GM23338 (cell line): Measurements from ENCODE around the gene FAP. TPM values are rescaled to one million over a fixed set of nuclear protein-coding genes. Genes with fewer than 3 reads are reported as not detected.

Experiments used
- ATAC-seq: fragments of 200-7000 bp; cut with Tn5 transposase; 3 replicates; pipeline ENCODE4 v1.9.1; 2020
- DNase-seq: peaks from one replicate; pipeline ENCODE4 v3.0.0-alpha.2; 2015; ENCODE audit warnings: low spot score
- H2AFZ ChIP-seq: fragments of 200-600 bp; sonication (generic); 2 replicates; pipeline ENCODE4 v1.8.0; 2016; ENCODE audit warnings: antibody characterized with exemption, mild to moderate bottlenecking, moderate library complexity
- H3F3A ChIP-seq: fragments of 200-600 bp; sonication (generic); replicated peaks from 2 replicates; pipeline ENCODE4 v1.8.0; 2017; ENCODE audit warnings: antibody characterized with exemption, mixed run types, low read depth
- H3K27ac ChIP-seq: fragments of 200-600 bp; sonication (generic); 2 replicates; pipeline ENCODE4 v1.6.1; 2016; ENCODE audit warnings: low read depth
- H3K27me3 ChIP-seq: fragments of 200-600 bp; sonication (generic); 2 replicates; pipeline ENCODE4 v1.8.0; 2016; ENCODE audit warnings: mild to moderate bottlenecking, mixed run types, moderate library complexity; ENCODE audit not compliant: insufficient read depth
- H3K36me3 ChIP-seq: fragments of 200-600 bp; sonication (generic); 2 replicates; pipeline ENCODE4 v1.8.0; 2016; ENCODE audit warnings: mild to moderate bottlenecking; ENCODE audit not compliant: insufficient read depth
- H3K4me1 ChIP-seq: fragments of 200-600 bp; sonication (generic); 2 replicates; pipeline ENCODE4 v1.8.0; 2016; ENCODE audit warnings: mild to moderate bottlenecking, moderate library complexity; ENCODE audit not compliant: insufficient read depth
- H3K4me2 ChIP-seq: fragments of 200-600 bp; sonication (generic); 2 replicates; pipeline ENCODE4 v1.7.1; 2017; ENCODE audit warnings: mixed run types
- H3K4me3 ChIP-seq: fragments of 200-600 bp; sonication (generic); 2 replicates; pipeline ENCODE4 v1.6.1; 2016; ENCODE audit warnings: mixed run types
- H3K79me2 ChIP-seq: fragments of 200-600 bp; sonication (generic); replicated peaks from 2 replicates; pipeline ENCODE4 v1.8.0; 2017; ENCODE audit warnings: mild to moderate bottlenecking; ENCODE audit not compliant: insufficient read depth
- H3K9me2 ChIP-seq: fragments of 200-600 bp; sonication (generic); 2 replicates; pipeline ENCODE4 v1.8.0; 2017; ENCODE audit not compliant: insufficient read depth
- H4K20me1 ChIP-seq: fragments of 200-600 bp; sonication (generic); replicated peaks from 2 replicates; pipeline ENCODE4 v1.8.0; 2017; ENCODE audit warnings: mild to moderate bottlenecking; ENCODE audit not compliant: insufficient read depth
- H3K27ac Mint-ChIP-seq: 2 replicates; pipeline ENCODE4 v1.8.0; 2020; ENCODE audit warnings: inconsistent platforms, mild to moderate bottlenecking, moderate library complexity, mixed read lengths
- H3K27me3 Mint-ChIP-seq: 3 replicates; pipeline ENCODE4 v1.8.0; 2022; ENCODE audit warnings: low read depth, mild to moderate bottlenecking, moderate library complexity, mixed read lengths, inconsistent platforms; ENCODE audit not compliant: insufficient read depth, poor library complexity
- H3K36me3 Mint-ChIP-seq: 3 replicates; pipeline ENCODE4 v1.8.0; 2021; ENCODE audit warnings: low read depth, mild to moderate bottlenecking, inconsistent platforms, moderate library complexity, mixed read lengths
- H3K4me1 Mint-ChIP-seq: 3 replicates; pipeline ENCODE4 v1.8.0; 2020; ENCODE audit warnings: mild to moderate bottlenecking, inconsistent platforms, mixed read lengths
- H3K4me3 Mint-ChIP-seq: 3 replicates; pipeline ENCODE4 v1.8.0; 2021; ENCODE audit warnings: moderate library complexity, mild to moderate bottlenecking, inconsistent platforms, mixed read lengths
- H3K9me3 Mint-ChIP-seq: 3 replicates; pipeline ENCODE4 v1.8.0; 2020; ENCODE audit warnings: moderate library complexity, mild to moderate bottlenecking, inconsistent platforms, mixed read lengths
- CREB1 ChIP-seq: fragments of 250-450 bp; sonication (Bioruptor Pico); IDR thresholded peaks from 2 replicates; pipeline ENCODE4 v1.5.0; 2020; ENCODE audit warnings: low read depth, mild to moderate bottlenecking, moderate library complexity
- CTCF ChIP-seq, 2 experiments: fragments of 200-600 bp in 1 of 2; sonication (generic) in 1 of 2; conservative IDR thresholded peaks; 2 replicates each; pipeline versions ENCODE4 v1.5.1 to v1.6.1; 2016 to 2017; ENCODE audit warnings: antibody characterized with exemption in 2 of 2, low read depth in 2 of 2, mild to moderate bottlenecking in 2 of 2, moderate library complexity in 1 of 2
- EZH2phosphoT487 ChIP-seq: fragments of 200-600 bp; sonication (generic); IDR thresholded peaks from one replicate; pipeline ENCODE4 v1.8.1; 2018; ENCODE audit warnings: antibody characterized with exemption; ENCODE audit not compliant: unreplicated experiment
- REST ChIP-seq: IDR thresholded peaks from one replicate; pipeline ENCODE4 v1.6.1; 2018; ENCODE audit warnings: antibody characterized with exemption; ENCODE audit not compliant: unreplicated experiment
- STAT1 ChIP-seq: IDR thresholded peaks from one replicate; pipeline ENCODE4 v1.6.1; 2016; ENCODE audit warnings: antibody characterized with exemption; ENCODE audit not compliant: unreplicated experiment
- ZNF331 ChIP-seq: fragments of 250-450 bp; sonication (Bioruptor Pico); IDR thresholded peaks from 2 replicates; pipeline ENCODE4 v1.5.0; 2020; ENCODE audit warnings: low read depth, mild to moderate bottlenecking, moderate library complexity
- ZNF462 ChIP-seq: fragments of 250-450 bp; sonication (Bioruptor Pico); IDR thresholded peaks from 2 replicates; pipeline ENCODE4 v1.5.0; 2020; ENCODE audit warnings: mild to moderate bottlenecking, moderate library complexity
- polyA plus RNA-seq: library from polyadenylated mRNA; unstranded; fragments of >200 nt; fragmentation: Nextera tagmentation; extraction: Ambion mirVana; gene quantifications from 2 replicates; pipeline ENCODE4 v1.2.1, GENCODE V29; 2016
- total RNA-seq: library from RNA; depleted of rRNA; stranded (reverse); fragments of >200 nt; shearing (Covaris generic); gene quantifications from 2 replicates; pipeline ENCODE4 v1.2.3, GENCODE V29; 2014

The FAP gene
- total and polyA plus RNA-seq, 2 experiments from 2014 or later = not detected

- no peak overlapping the region for H3K4me2 ChIP-seq
- H3K9me2 ChIP-seq = no peaks in the 10 kb centered on the region
- H3K79me2 ChIP-seq = no peaks in the 10 kb centered on the region
- no peaks in the 10 kb centered on the region for H4K20me1 ChIP-seq
- no peak overlapping the region for H3K27ac Mint-ChIP-seq
- no peak overlapping the region for H3K4me3 Mint-ChIP-seq
- H3K27me3 Mint-ChIP-seq = no peaks in the 10 kb centered on the region
- H2AFZ ChIP-seq = no peak overlapping the region
- H3K9me3 Mint-ChIP-seq = peaks cover 2% of the 10 kb centered on the region; the same call in 1 of the 3 replicates
- no peaks in the 10 kb centered on the region for H3K27me3 ChIP-seq
- no peak for TF ChIP-seq CTCF (conservative IDR thresholded peaks at IDR 0.05; ENCODE audit: low read depth in 2 of 2)
- TF ChIP-seq ZNF462 = no peak
- TF ChIP-seq EZH2phosphoT487 = no peak
- TF ChIP-seq CREB1 (CRISPR knock-in tag) = no peak
- TF ChIP-seq STAT1 = no peak
- TF ChIP-seq REST = no peak
- TF ChIP-seq ZNF331 (CRISPR knock-in tag) = no peak
- H3F3A ChIP-seq = no peaks in the 10 kb centered on the region
- no peak for DNase-seq
- no peaks in the 10 kb centered on the region for H3K36me3 ChIP-seq
- ATAC-seq = no peak
- peaks cover 10% of the 10 kb centered on the region; the same call in 2 of the 3 replicates for H3K4me1 Mint-ChIP-seq
- no peak overlapping the region for H3K27ac ChIP-seq
- H3K4me1 ChIP-seq = peaks cover 4% of the 10 kb centered on the region; the same call in 1 of the 2 replicates
- H3K36me3 Mint-ChIP-seq = no peaks in the 10 kb centered on the region
- H3K4me3 ChIP-seq = no peak overlapping the region
Observed at GRCh38 chr2:162230761-162231160, 12.5 kb downstream of the FAP start.
